Measurements from ENCODE around the gene CDS2. TPM values are rescaled to one million over a fixed set of nuclear protein-coding genes. Genes with fewer than 3 reads are reported as not detected.

CDS2 gene
- total and polyA plus RNA-seq, 2 of the 13 experiments (the other 11 are each of a cell fraction or from before 2014, with no cell fraction given) = 81.3 to 153 TPM

DNA sequence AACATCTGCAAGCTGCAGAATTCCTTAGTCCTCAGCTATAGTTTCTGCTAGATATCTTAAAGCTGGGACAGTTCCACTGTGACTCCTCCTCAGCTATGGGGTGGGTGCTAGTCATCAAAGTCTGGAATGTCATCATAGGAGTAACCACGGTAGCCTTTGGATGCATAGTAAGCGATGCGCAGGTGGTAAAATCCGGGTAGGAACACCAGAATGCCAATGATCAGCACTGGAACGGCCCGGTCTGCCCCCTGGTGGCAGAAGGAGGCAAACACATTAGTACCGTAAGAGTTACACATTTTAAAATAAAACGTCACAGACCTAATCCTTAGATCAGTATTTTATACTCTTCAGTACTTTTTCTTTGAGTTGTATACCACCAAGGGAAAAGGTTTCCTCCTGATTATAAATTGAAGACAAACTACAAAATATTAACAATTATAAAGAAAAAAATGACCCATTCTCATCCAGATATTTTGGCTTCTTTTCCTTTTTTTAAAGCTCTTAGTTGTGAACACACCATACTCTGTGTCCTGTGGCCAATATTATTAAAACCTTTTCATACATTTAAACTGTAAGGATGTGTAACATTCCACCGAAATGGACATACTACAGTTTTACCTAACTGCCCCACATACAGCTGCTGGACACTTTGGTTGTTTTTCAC is 26.0 kb upstream of the CDS2 start (continued):
- TF ChIP-seq ZNF280D (CRISPR knock-in tag; IDR thresholded peaks at IDR 0.05) (no peak), ZC3H4 (CRISPR knock-in tag; IDR thresholded peaks at IDR 0.05; ENCODE audit: borderline replicate concordance) (no peak), GATAD2A (CRISPR knock-in tag; IDR thresholded peaks at IDR 0.05) (0 out of 2 replicates have a peak, but pooled peaks have one; percentile 45), ZNF550 (CRISPR knock-in tag; IDR thresholded peaks at IDR 0.05; ENCODE audit: borderline replicate concordance) (no peak), ZNF263 (CRISPR knock-in tag; IDR thresholded peaks at IDR 0.05) (0 out of 2 replicates have a peak, but pooled peaks have one; percentile 32), TGIF2 (CRISPR knock-in tag; IDR thresholded peaks at IDR 0.05) (no peak), MZF1 (CRISPR knock-in tag; IDR thresholded peaks at IDR 0.05; ENCODE audit: borderline replicate concordance) (no peak), EP300 (IDR thresholded peaks at IDR 0.05; ENCODE audit: low read depth in 2 of 2, low read length in 2 of 2) (no peak), EP300 (CRISPR knock-in tag; IDR thresholded peaks at IDR 0.05; ENCODE audit: borderline replicate concordance) (no peak), ZBTB4 (CRISPR knock-in tag; IDR thresholded peaks at IDR 0.05; ENCODE audit: borderline replicate concordance) (no peak)
- TF ChIP-seq, protein P1, sequence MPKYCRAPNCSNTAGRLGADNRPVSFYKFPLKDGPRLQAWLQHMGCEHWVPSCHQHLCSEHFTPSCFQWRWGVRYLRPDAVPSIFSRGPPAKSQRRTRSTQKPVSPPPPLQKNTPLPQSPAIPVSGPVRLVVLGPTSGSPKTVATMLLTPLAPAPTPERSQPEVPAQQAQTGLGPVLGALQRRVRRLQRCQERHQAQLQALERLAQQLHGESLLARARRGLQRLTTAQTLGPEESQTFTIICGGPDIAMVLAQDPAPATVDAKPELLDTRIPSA (CRISPR knock-in tag; IDR thresholded peaks at IDR 0.05; ENCODE audit: borderline replicate concordance) = no peak
- TF ChIP-seq, protein P2, sequence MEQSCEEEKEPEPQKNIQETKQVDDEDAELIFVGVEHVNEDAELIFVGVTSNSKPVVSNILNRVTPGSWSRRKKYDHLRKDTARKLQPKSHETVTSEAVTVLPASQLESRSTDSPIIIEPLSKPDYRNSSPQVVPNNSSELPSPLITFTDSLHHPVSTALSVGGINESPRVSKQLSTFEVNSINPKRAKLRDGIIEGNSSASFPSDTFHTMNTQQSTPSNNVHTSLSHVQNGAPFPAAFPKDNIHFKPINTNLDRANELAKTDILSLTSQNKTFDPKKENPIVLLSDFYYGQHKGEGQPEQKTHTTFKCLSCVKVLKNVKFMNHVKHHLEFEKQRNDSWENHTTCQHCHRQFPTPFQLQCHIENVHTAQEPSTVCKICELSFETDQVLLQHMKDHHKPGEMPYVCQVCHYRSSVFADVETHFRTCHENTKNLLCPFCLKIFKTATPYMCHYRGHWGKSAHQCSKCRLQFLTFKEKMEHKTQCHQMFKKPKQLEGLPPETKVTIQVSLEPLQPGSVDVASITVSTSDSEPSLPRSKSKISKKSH (CRISPR knock-in tag; IDR thresholded peaks at IDR 0.05; ENCODE audit: borderline replicate concordance) = no peak

All from HepG2 (cell line).